Neural progenitor cell (in vitro differentiated cells): ENCODE data around the gene CAND2.

Experiments
- EZH2 ChIP-seq: fragments of 200-600 bp; sonication (generic); IDR thresholded peaks from 2 replicates; pipeline ENCODE4 v1.6.1; 2017; ENCODE audit warnings: antibody characterized with exemption, mild to moderate bottlenecking, moderate library complexity
- EZH2phosphoT487 ChIP-seq: fragments of 200-600 bp; sonication (generic); IDR thresholded peaks from 2 replicates; pipeline ENCODE4 v1.6.1; 2017; ENCODE audit warnings: antibody characterized with exemption
- TF ChIP-seq, protein P1 (sequence below): fragments of 200-600 bp; sonication (generic); IDR thresholded peaks from 2 replicates; pipeline ENCODE4 v1.5.1; 2017; ENCODE audit warnings: antibody characterized with exemption, mild to moderate bottlenecking

GRCh38 chr3:12807066-12807465 is 10.6 kb downstream of the CAND2 start:
- TF ChIP-seq, protein P1, sequence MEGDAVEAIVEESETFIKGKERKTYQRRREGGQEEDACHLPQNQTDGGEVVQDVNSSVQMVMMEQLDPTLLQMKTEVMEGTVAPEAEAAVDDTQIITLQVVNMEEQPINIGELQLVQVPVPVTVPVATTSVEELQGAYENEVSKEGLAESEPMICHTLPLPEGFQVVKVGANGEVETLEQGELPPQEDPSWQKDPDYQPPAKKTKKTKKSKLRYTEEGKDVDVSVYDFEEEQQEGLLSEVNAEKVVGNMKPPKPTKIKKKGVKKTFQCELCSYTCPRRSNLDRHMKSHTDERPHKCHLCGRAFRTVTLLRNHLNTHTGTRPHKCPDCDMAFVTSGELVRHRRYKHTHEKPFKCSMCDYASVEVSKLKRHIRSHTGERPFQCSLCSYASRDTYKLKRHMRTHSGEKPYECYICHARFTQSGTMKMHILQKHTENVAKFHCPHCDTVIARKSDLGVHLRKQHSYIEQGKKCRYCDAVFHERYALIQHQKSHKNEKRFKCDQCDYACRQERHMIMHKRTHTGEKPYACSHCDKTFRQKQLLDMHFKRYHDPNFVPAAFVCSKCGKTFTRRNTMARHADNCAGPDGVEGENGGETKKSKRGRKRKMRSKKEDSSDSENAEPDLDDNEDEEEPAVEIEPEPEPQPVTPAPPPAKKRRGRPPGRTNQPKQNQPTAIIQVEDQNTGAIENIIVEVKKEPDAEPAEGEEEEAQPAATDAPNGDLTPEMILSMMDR: no peak
- TF ChIP-seq EZH2phosphoT487: no peak
- no peak for TF ChIP-seq EZH2
